ENCODE measurements around the gene ALKBH3.

DNA sequence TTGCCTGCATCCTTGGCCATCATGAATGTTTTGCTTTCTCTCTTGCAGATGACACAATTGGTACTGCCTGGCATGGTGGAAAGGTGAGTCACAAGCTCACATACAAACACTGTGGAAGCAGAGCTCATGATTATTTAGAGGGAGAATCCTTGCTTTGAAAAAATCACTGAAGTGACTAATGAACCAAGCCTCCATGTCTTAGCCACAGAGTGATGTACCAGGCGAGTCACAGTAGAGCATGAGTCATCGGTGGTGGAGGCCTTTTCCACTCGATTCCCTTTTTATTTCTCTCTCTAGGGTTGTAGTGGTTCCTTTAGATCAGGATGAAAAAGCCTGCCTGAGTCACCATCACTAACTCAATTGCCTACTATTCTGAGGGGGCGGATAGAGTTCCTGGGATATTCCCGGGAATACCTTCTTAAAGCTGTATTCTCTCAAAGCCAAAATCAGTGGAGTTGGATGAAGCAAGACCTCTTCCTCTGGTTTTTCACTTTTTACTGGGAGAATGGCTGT lies 49.6 kb upstream of the ALKBH3 start:
- TF ChIP-seq, protein P1, sequence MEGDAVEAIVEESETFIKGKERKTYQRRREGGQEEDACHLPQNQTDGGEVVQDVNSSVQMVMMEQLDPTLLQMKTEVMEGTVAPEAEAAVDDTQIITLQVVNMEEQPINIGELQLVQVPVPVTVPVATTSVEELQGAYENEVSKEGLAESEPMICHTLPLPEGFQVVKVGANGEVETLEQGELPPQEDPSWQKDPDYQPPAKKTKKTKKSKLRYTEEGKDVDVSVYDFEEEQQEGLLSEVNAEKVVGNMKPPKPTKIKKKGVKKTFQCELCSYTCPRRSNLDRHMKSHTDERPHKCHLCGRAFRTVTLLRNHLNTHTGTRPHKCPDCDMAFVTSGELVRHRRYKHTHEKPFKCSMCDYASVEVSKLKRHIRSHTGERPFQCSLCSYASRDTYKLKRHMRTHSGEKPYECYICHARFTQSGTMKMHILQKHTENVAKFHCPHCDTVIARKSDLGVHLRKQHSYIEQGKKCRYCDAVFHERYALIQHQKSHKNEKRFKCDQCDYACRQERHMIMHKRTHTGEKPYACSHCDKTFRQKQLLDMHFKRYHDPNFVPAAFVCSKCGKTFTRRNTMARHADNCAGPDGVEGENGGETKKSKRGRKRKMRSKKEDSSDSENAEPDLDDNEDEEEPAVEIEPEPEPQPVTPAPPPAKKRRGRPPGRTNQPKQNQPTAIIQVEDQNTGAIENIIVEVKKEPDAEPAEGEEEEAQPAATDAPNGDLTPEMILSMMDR (IDR thresholded peaks at IDR 0.05; ENCODE audit: insufficient read depth, low read length) = no peak
- TF ChIP-seq POLR2AphosphoS5 (IDR thresholded peaks at IDR 0.05; ENCODE audit: low read depth) (no peak), GABPA (IDR thresholded peaks at IDR 0.05; ENCODE audit: low read depth) (no peak)
- TF ChIP-seq, protein P2, sequence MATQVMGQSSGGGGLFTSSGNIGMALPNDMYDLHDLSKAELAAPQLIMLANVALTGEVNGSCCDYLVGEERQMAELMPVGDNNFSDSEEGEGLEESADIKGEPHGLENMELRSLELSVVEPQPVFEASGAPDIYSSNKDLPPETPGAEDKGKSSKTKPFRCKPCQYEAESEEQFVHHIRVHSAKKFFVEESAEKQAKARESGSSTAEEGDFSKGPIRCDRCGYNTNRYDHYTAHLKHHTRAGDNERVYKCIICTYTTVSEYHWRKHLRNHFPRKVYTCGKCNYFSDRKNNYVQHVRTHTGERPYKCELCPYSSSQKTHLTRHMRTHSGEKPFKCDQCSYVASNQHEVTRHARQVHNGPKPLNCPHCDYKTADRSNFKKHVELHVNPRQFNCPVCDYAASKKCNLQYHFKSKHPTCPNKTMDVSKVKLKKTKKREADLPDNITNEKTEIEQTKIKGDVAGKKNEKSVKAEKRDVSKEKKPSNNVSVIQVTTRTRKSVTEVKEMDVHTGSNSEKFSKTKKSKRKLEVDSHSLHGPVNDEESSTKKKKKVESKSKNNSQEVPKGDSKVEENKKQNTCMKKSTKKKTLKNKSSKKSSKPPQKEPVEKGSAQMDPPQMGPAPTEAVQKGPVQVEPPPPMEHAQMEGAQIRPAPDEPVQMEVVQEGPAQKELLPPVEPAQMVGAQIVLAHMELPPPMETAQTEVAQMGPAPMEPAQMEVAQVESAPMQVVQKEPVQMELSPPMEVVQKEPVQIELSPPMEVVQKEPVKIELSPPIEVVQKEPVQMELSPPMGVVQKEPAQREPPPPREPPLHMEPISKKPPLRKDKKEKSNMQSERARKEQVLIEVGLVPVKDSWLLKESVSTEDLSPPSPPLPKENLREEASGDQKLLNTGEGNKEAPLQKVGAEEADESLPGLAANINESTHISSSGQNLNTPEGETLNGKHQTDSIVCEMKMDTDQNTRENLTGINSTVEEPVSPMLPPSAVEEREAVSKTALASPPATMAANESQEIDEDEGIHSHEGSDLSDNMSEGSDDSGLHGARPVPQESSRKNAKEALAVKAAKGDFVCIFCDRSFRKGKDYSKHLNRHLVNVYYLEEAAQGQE (IDR thresholded peaks at IDR 0.05; ENCODE audit: insufficient replicate concordance, low read depth) = no peak
